SK-N-SH (cell line): ENCODE results near the gene ESRRG. TPM values are rescaled to one million over a fixed set of nuclear protein-coding genes. Genes with fewer than 3 reads are reported as not detected.

Source experiments
- CTCF ChIA-PET: fragments of 300-600, 350-600 bp; formaldehyde crosslinking; extraction: SDS; loops from one replicate; lab custom pipeline; 2021; lab: Yijun Ruan, JAX
- POLR2A ChIA-PET: fragments of 350-600 bp; sonication (Branson Sonifier 250); formaldehyde crosslinking; extraction: SDS; loops from one replicate; lab custom pipeline; 2020; ENCODE audit warnings: antibody characterized with exemption, inconsistent platforms; lab: Yijun Ruan, JAX
- DNase-seq: peaks from one replicate; pipeline ENCODE4 v3.0.0; 2012
- H2AFZ ChIP-seq: fragments of 200-600 bp; sonication (generic); 2 replicates; pipeline ENCODE4 v1.8.1; 2016; ENCODE audit warnings: antibody characterized with exemption, mild to moderate bottlenecking, low read depth
- H3F3A ChIP-seq: fragments of 200-600 bp; sonication (generic); replicated peaks from 2 replicates; pipeline ENCODE3; 2016; ENCODE audit warnings: antibody characterized with exemption, mild to moderate bottlenecking; ENCODE audit not compliant: insufficient read depth
- H3K27ac ChIP-seq, 2 experiments: fragments of 200-500 bp in 1 of 2; fragments of 200-600 bp in 1 of 2; sonication (Bioruptor generic) in 1 of 2; sonication (generic), shearing (Covaris generic) in 1 of 2; 2 replicates each; pipeline versions ENCODE4 v1.5.1 to v1.6.1; 2014 to 2016; ENCODE audit warnings: low read depth in 2 of 2, inconsistent platforms in 1 of 2, low read length in 1 of 2, mild to moderate bottlenecking in 1 of 2, mixed read lengths in 1 of 2
- H3K27me3 ChIP-seq: fragments of 200-600 bp; sonication (generic), shearing (Covaris generic); 2 replicates; pipeline ENCODE4 v1.6.1; 2016; ENCODE audit warnings: mixed run types; ENCODE audit not compliant: insufficient read depth
- H3K36me3 ChIP-seq, 2 experiments: fragments of 200-500 bp in 1 of 2; fragments of 200-600 bp in 1 of 2; sonication (Bioruptor generic) in 1 of 2; sonication (generic) in 1 of 2; replicated peaks in 1 of 2; 2 replicates each; pipeline versions ENCODE3 to v1.5.1; 2014 to 2016; ENCODE audit warnings: low read length in 1 of 2, mild to moderate bottlenecking in 1 of 2; ENCODE audit not compliant: insufficient read depth in 2 of 2, control insufficient read depth in 1 of 2
- H3K4me1 ChIP-seq, 2 experiments: fragments of 200-500 bp in 1 of 2; fragments of 200-600 bp in 1 of 2; sonication (Bioruptor generic) in 1 of 2; sonication (generic), shearing (Covaris generic) in 1 of 2; 2 replicates each; pipeline versions ENCODE4 v1.5.1 to v1.6.1; 2014 to 2016; ENCODE audit warnings: low read depth in 1 of 2, low read length in 1 of 2, mixed run types in 1 of 2; ENCODE audit not compliant: insufficient read depth in 2 of 2, control insufficient read depth in 1 of 2
- H3K4me2 ChIP-seq: fragments of 200-600 bp; sonication (generic), shearing (Covaris generic); 2 replicates; pipeline ENCODE4 v1.6.1; 2017; ENCODE audit warnings: mixed run types
- H3K4me3 ChIP-seq, 2 experiments: fragments of 200-500 bp in 1 of 2; fragments of 200-600 bp in 1 of 2; sonication (Bioruptor generic) in 1 of 2; sonication (generic), shearing (Covaris generic) in 1 of 2; 2 replicates each; pipeline versions ENCODE4 v1.5.1 to v1.8.1; 2014 to 2016; ENCODE audit warnings: low read depth in 2 of 2, inconsistent platforms in 1 of 2, low read length in 1 of 2, mild to moderate bottlenecking in 1 of 2, mixed read lengths in 1 of 2, moderate library complexity in 1 of 2
- H3K79me2 ChIP-seq: fragments of 200-600 bp; sonication (generic); 2 replicates; pipeline ENCODE4 v1.8.1; 2017; ENCODE audit warnings: mild to moderate bottlenecking; ENCODE audit not compliant: insufficient read depth
- H3K9ac ChIP-seq: fragments of 200-600 bp; sonication (generic); 2 replicates; pipeline ENCODE4 v1.6.1; 2017; ENCODE audit warnings: mixed run types
- H3K9me2 ChIP-seq: fragments of 200-600 bp; sonication (generic); 2 replicates; pipeline ENCODE4 v1.6.1; 2017; ENCODE audit warnings: mixed run types
- H3K9me3 ChIP-seq: fragments of 200-600 bp; sonication (generic); 2 replicates; pipeline ENCODE4 v1.6.1; 2017; ENCODE audit warnings: mixed run types, mild to moderate bottlenecking, moderate library complexity
- H4K20me1 ChIP-seq: fragments of 200-600 bp; sonication (generic); 2 replicates; pipeline ENCODE4 v1.6.1; 2017; ENCODE audit warnings: mild to moderate bottlenecking, mixed run types; ENCODE audit not compliant: insufficient read depth
- CHD2 ChIP-seq: fragments of 150-350 bp; IDR thresholded peaks from 2 replicates; pipeline ENCODE4 v1.6.1; 2018; ENCODE audit warnings: low read length; ENCODE audit not compliant: partially characterized antibody
- ELF1 ChIP-seq: IDR thresholded peaks from 2 replicates; pipeline ENCODE4 v1.4.0; 2012
- EZH2phosphoT487 ChIP-seq: fragments of 200-600 bp; sonication (generic); IDR thresholded peaks from 2 replicates; pipeline ENCODE4 v1.6.1; 2017; ENCODE audit warnings: low read depth, mixed run types, mild to moderate bottlenecking, antibody characterized with exemption, moderate library complexity, borderline replicate concordance
- FOSL2 ChIP-seq: IDR thresholded peaks from 2 replicates; pipeline ENCODE4 v1.4.0; 2012; ENCODE audit warnings: low read depth, mild to moderate bottlenecking, moderate library complexity, borderline replicate concordance
- FOXJ3 ChIP-seq: sonication (generic); formaldehyde crosslinking; IDR thresholded peaks from 2 replicates; pipeline ENCODE4 v1.5.1; 2020; ENCODE audit warnings: mild to moderate bottlenecking, missing genetic modification reagents
- FOXM1 ChIP-seq: IDR thresholded peaks from 2 replicates; pipeline ENCODE4 v1.4.0; 2012; ENCODE audit warnings: low read depth, mild to moderate bottlenecking
- GATA2 ChIP-seq: sonication (generic); formaldehyde crosslinking; IDR thresholded peaks from 2 replicates; pipeline ENCODE4 v1.5.0; 2020; ENCODE audit warnings: mild to moderate bottlenecking, missing genetic modification reagents
- JUND ChIP-seq: IDR thresholded peaks from 2 replicates; pipeline ENCODE4 v1.4.0; 2012
- RAD21 ChIP-seq: IDR thresholded peaks from 2 replicates; pipeline ENCODE4 v1.6.1; 2012; ENCODE audit warnings: mild to moderate bottlenecking, low read length
- SMC3 ChIP-seq: IDR thresholded peaks from 2 replicates; pipeline ENCODE4 v1.6.1; 2012; ENCODE audit warnings: low read depth, low read length, improper control_type of control experiment
- TEAD4 ChIP-seq: IDR thresholded peaks from 2 replicates; pipeline ENCODE4 v1.4.0; 2012; ENCODE audit warnings: mild to moderate bottlenecking, borderline replicate concordance; ENCODE audit not compliant: insufficient read depth
- USF1 ChIP-seq: IDR thresholded peaks from 2 replicates; pipeline ENCODE4 v1.4.0; 2012; ENCODE audit warnings: low read depth, borderline replicate concordance
- YY1 ChIP-seq: IDR thresholded peaks from 2 replicates; pipeline ENCODE4 v1.4.0; 2012; ENCODE audit warnings: low read depth, mild to moderate bottlenecking
- ZBTB33 ChIP-seq: IDR thresholded peaks from 2 replicates; pipeline ENCODE4 v1.4.0; 2012; ENCODE audit warnings: low read depth, borderline replicate concordance
- WGBS: methylation state at CpG from one replicate; pipeline ENCODE4 v1.1.6; 2017; ENCODE audit warnings: low lambda C conversion rate; 5-methylcytosine and 5-hydroxymethylcytosine counted together
- polyA plus RNA-seq, 3 experiments: library from polyadenylated mRNA; depleted of rRNA; stranded (reverse); fragments of >200 nt; gene quantifications; 2 replicates each; pipeline ENCODE4 v1.2.3, GENCODE V29; 2012
- TF ChIP-seq, protein P1 (sequence below): IDR thresholded peaks from 2 replicates; pipeline ENCODE4 v1.4.0; 2012; ENCODE audit warnings: low read depth
- TF ChIP-seq, protein P2 (sequence below): fragments of 150-350 bp; IDR thresholded peaks from 2 replicates; pipeline ENCODE4 v1.6.1; 2017; ENCODE audit warnings: antibody characterized with exemption, low read length, low read depth, borderline replicate concordance

Gene ESRRG
- polyA plus RNA-seq, 1 of the 3 experiments (the other 2 are of a cell fraction), result 0.26 TPM

- H3K4me3 ChIP-seq, result no peak overlapping the region
- ChIA-PET POLR2A (no interaction called here), CTCF (interaction anchor here (0.7 kb wide), 1 partner anchor 42 kb away, joined by 3 read pairs; no protein-coding TSS in a partner anchor)
- H3K27ac ChIP-seq, result no peak overlapping the region
- no peaks in the 10 kb centered on the region for H3K79me2 ChIP-seq
- WGBS, result 75% methylated on average over 4 of the region's 4 CpGs
- TF ChIP-seq CHD2 (no peak), USF1 (no peak), SMC3 (no peak), FOSL2 (no peak)
- no peak overlapping the region for H3K4me2 ChIP-seq
- no peaks in the 10 kb centered on the region for H3K9me3 ChIP-seq
- peaks cover 0 to 3% of the 10 kb centered on the region in 2 experiments; a peak in 2 of 4 replicates for H3K4me1 ChIP-seq
- no peaks in the 10 kb centered on the region for H3F3A ChIP-seq
- no peaks in the 10 kb centered on the region for H4K20me1 ChIP-seq
- no peak overlapping the region for H3K9ac ChIP-seq
- H3K36me3 ChIP-seq, result no peaks in the 10 kb centered on the region
- no peak for DNase-seq
- H3K27me3 ChIP-seq, result no peaks in the 10 kb centered on the region
- H3K9me2 ChIP-seq, result no peaks in the 10 kb centered on the region
- H2AFZ ChIP-seq, result no peak overlapping the region
Observed at GRCh38 chr1:216700779-216701178, 22.4 kb downstream of the ESRRG start.

DNA sequence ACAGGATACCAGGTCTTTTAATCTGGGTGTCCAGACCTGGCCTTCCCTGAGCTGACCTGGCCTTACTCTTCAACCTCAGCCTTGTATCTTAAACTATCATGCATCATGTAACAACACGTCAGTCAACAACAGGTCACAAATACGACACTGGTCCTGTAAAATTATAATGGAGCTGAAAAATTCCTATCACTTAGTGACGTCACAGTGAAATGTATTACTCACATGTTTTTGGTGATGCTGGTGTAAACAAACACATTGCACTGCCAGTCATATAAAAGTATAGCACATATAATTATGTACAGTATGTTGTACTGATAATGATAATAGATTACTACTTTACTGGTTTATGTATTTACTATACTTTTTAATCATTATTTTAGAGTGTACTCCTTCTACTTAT lies 31.5 kb downstream of the ESRRG start:
- no peaks in the 10 kb centered on the region for H3K9me3 ChIP-seq
- peaks cover 0 to 5% of the 10 kb centered on the region in 2 experiments; a peak in 2 of 4 replicates for H3K4me1 ChIP-seq
- TF ChIP-seq FOXM1, result no peak
- no peak for TF ChIP-seq ZBTB33
- TF ChIP-seq CHD2, result no peak
- TF ChIP-seq, protein P1, sequence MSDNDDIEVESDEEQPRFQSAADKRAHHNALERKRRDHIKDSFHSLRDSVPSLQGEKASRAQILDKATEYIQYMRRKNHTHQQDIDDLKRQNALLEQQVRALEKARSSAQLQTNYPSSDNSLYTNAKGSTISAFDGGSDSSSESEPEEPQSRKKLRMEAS, result no peak
- no peak for TF ChIP-seq ELF1
- no peak for TF ChIP-seq YY1
- no peak for TF ChIP-seq JUND
- no peak for TF ChIP-seq USF1
- no peak for TF ChIP-seq SMC3
- no peak for TF ChIP-seq TEAD4
- TF ChIP-seq GATA2 (CRISPR knock-in tag), result no peak
- no peak for TF ChIP-seq RAD21
- TF ChIP-seq, protein P2, sequence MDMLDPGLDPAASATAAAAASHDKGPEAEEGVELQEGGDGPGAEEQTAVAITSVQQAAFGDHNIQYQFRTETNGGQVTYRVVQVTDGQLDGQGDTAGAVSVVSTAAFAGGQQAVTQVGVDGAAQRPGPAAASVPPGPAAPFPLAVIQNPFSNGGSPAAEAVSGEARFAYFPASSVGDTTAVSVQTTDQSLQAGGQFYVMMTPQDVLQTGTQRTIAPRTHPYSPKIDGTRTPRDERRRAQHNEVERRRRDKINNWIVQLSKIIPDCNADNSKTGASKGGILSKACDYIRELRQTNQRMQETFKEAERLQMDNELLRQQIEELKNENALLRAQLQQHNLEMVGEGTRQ, result no peak
- TF ChIP-seq EZH2phosphoT487, result no peak
- TF ChIP-seq FOXJ3 (CRISPR knock-in tag), result no peak
- H3K4me3 ChIP-seq, result no peak overlapping the region
- H2AFZ ChIP-seq, result no peak overlapping the region
- H3K9me2 ChIP-seq, result no peaks in the 10 kb centered on the region
- H3K27me3 ChIP-seq, result no peaks in the 10 kb centered on the region
- no peaks in the 10 kb centered on the region for H3K79me2 ChIP-seq
- H3F3A ChIP-seq, result no peaks in the 10 kb centered on the region
- ChIA-PET POLR2A (no interaction called here), CTCF (interaction anchor here (1.2 to 1.3 kb wide), 2 partner anchors 11 to 89 kb away, joined by 4 to 5 read pairs; no protein-coding TSS in a partner anchor)
- no peak overlapping the region for H3K9ac ChIP-seq
- H3K36me3 ChIP-seq, result no peaks in the 10 kb centered on the region
- no peaks in the 10 kb centered on the region for H4K20me1 ChIP-seq
- no peak overlapping the region for H3K4me2 ChIP-seq
- 76% methylated on average over 3 of the region's 3 CpGs for WGBS
- H3K27ac ChIP-seq, result no peak overlapping the region
- DNase-seq, result no peak
